GM19099 (cell line): ENCODE data around the gene ATP1A3.

Source experiments
- POLR2A ChIP-seq: IDR thresholded peaks from 3 replicates; pipeline ENCODE4 v1.6.1; 2011; ENCODE audit warnings: low read depth; ENCODE audit not compliant: insufficient read length; ENCODE audit errors: extremely low read depth

The ATP1A3 gene

GRCh38 chr19:41994994-41995958 is 1.2 kb upstream of the ATP1A3 start:
- TF ChIP-seq POLR2A, result no peak

- TF ChIP-seq POLR2A, result no peak
These were observed 516 bp upstream of the ATP1A3 start for GRCh38 chr19:41994521-41994971.

GRCh38 chr19:41991025-41991424 is 3.0 kb downstream of the ATP1A3 start:
- TF ChIP-seq POLR2A, result no peak

GRCh38 chr19:41990615-41991014 is 3.4 kb downstream of the ATP1A3 start:
- no peak for TF ChIP-seq POLR2A

GRCh38 chr19:41990028-41990427 is 4.0 kb downstream of the ATP1A3 start:
- no peak for TF ChIP-seq POLR2A

- TF ChIP-seq POLR2A, result no peak
These were observed 5.1 kb downstream of the ATP1A3 start for GRCh38 chr19:41988947-41989346.

GRCh38 chr19:41987141-41987860 is 6.7 kb downstream of the ATP1A3 start:
- no peak for TF ChIP-seq POLR2A

GRCh38 chr19:41984961-41985360 is 9.1 kb downstream of the ATP1A3 start:
- TF ChIP-seq POLR2A, result no peak

GRCh38 chr19:41981724-41982123 is 12.3 kb downstream of the ATP1A3 start:
- TF ChIP-seq POLR2A, result no peak

- no peak for TF ChIP-seq POLR2A
These were observed 15.6 kb downstream of the ATP1A3 start for GRCh38 chr19:41978470-41978869.

GRCh38 chr19:41977916-41978315 is 16.1 kb downstream of the ATP1A3 start:
- TF ChIP-seq POLR2A, result no peak

- no peak for TF ChIP-seq POLR2A
These were observed 19.4 kb downstream of the ATP1A3 start for GRCh38 chr19:41974652-41975051.

GRCh38 chr19:41971363-41971762 is 22.7 kb downstream of the ATP1A3 start:
- no peak for TF ChIP-seq POLR2A

GRCh38 chr19:41969772-41970458 is 24.1 kb downstream of the ATP1A3 start:
- TF ChIP-seq POLR2A, result no peak
